Gastrocnemius medialis (tissue), 4 donors: ENCODE measurements around the gene TRIM47. TPM values are rescaled to one million over a fixed set of nuclear protein-coding genes. Genes with fewer than 3 reads are reported as not detected.

Experiments used
- ATAC-seq, 2 donors: fragments of 150-250 bp; one replicate each; pipeline ENCODE4 v1.9.1; 2016
- DNase-seq, 2 donors: peaks; one replicate each; pipeline ENCODE4 v3.0.0-alpha.2; 2019
- H3K27ac ChIP-seq, 4 donors: fragments of 200-600 bp; sonication (generic); 1 replicate in 1 of 4; 2 replicates in 3 of 4; pipeline ENCODE4 v1.5.1; 2016 to 2018; ENCODE audit warnings: mild to moderate bottlenecking in 2 of 4, moderate library complexity in 1 of 4
- H3K27me3 ChIP-seq, 3 donors: fragments of 200-600 bp; sonication (generic) in 2 of 3; 1 replicate in 1 of 3; 2 replicates in 2 of 3; pipeline versions ENCODE4 v1.5.1 to v1.6.0; 2016 to 2019; ENCODE audit warnings: mild to moderate bottlenecking in 1 of 3, moderate library complexity in 1 of 3
- H3K36me3 ChIP-seq, 2 donors: fragments of 200-600 bp; sonication (generic) in 1 of 2; one replicate each; pipeline ENCODE4 v1.5.1; 2017 to 2018
- H3K4me1 ChIP-seq, 2 donors: fragments of 200-600 bp; sonication (generic) in 1 of 2; one replicate each; pipeline ENCODE4 v1.5.1; 2016 to 2017; ENCODE audit warnings: mild to moderate bottlenecking in 2 of 2
- H3K4me3 ChIP-seq, 4 donors: fragments of 200-600 bp; sonication (generic) in 3 of 4; 1 replicate in 1 of 4; 2 replicates in 3 of 4; pipeline ENCODE4 v1.5.1; 2016 to 2019; ENCODE audit warnings: mild to moderate bottlenecking in 2 of 4
- H3K9me3 ChIP-seq, 3 donors: fragments of 200-600 bp; sonication (generic) in 2 of 3; 1 replicate in 1 of 3; 2 replicates in 2 of 3; pipeline ENCODE4 v1.5.1; 2016 to 2019
- POLR2A ChIP-seq, 2 donors: fragments of 450-650 bp; IDR thresholded peaks; one replicate each; pipeline ENCODE4 v1.6.1; 2017; ENCODE audit warnings: antibody characterized with exemption in 2 of 2, mild to moderate bottlenecking in 2 of 2, moderate library complexity in 2 of 2
- in situ Hi-C, 4 donors: fragments of 200-750 bp; cut with MboI; loops; one replicate each; pipeline versions ENCODE4 v1.15.0 to v1.8.0; 2017; ENCODE audit warnings: low sequenced_read_pairs in 4 of 4
- intact Hi-C: fragments of 100-400 bp; cut with DNase I; formaldehyde crosslinking; loops from one replicate; pipeline ENCODE4 v1.15.1; 2023; ENCODE audit warnings: low total_unique reads
- total RNA-seq, 4 donors: library from RNA; depleted of rRNA; stranded (reverse); fragments of >200 nt; gene quantifications; one replicate each; pipeline versions ENCODE4 v1.1.0 to v1.2.3, GENCODE V29; 2016
- TF ChIP-seq, protein P1 (sequence below), 5 experiments: fragments of 450-650 bp in 3 of 5; fragments of 200-600 bp in 2 of 5; sonication (generic) in 2 of 5; IDR thresholded peaks in 4 of 5; conservative IDR thresholded peaks in 1 of 5; 1 replicate in 4 of 5; 2 replicates in 1 of 5; pipeline ENCODE4 v1.5.1; 2016 to 2019; ENCODE audit warnings: antibody characterized with exemption in 5 of 5, mild to moderate bottlenecking in 3 of 5, moderate library complexity in 3 of 5

The TRIM47 gene
- total RNA-seq, 4 donors from 2014 or later, result 9.5 to 18.4 (median 15.5) TPM

DNA sequence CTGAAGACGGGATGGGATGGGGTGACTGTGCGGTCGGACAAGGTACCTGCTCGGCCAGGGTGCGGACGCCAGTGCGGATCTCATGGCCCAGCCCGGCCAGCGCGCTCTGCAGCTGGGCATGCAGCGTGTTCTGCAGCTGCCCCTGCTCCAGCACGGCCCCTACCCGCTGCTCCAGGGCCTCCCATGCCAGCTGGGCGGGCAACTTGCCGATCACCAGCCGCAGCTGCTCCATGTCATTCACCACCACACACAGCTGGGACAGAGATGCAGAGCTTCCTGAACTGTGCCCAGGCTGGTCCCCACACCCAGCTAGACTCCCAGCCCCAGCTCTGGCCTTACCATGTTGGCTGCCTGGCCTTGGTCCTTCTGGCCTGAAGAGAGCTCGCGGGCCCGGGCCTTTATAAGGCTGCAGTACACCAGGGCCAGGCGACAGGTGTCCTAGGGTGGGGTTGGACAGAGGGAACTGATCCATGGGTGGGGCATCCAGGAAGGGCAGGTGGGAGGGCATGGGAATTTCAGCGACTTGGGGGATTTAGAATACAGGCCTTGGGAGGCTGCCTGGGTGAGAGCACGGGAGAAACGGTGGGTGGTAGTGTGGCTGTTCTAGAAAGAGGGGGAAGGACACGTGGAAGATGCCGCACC, 44.0 kb downstream of the TRIM47 start:
- TF ChIP-seq, protein P1, sequence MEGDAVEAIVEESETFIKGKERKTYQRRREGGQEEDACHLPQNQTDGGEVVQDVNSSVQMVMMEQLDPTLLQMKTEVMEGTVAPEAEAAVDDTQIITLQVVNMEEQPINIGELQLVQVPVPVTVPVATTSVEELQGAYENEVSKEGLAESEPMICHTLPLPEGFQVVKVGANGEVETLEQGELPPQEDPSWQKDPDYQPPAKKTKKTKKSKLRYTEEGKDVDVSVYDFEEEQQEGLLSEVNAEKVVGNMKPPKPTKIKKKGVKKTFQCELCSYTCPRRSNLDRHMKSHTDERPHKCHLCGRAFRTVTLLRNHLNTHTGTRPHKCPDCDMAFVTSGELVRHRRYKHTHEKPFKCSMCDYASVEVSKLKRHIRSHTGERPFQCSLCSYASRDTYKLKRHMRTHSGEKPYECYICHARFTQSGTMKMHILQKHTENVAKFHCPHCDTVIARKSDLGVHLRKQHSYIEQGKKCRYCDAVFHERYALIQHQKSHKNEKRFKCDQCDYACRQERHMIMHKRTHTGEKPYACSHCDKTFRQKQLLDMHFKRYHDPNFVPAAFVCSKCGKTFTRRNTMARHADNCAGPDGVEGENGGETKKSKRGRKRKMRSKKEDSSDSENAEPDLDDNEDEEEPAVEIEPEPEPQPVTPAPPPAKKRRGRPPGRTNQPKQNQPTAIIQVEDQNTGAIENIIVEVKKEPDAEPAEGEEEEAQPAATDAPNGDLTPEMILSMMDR (IDR thresholded peaks at IDR 0.05 in 4 of 5, conservative IDR thresholded peaks at IDR 0.05 in 1 of 5), result no peak
- TF ChIP-seq POLR2A (IDR thresholded peaks at IDR 0.05), result no peak
- Histone ChIP-seq H3K27me3 (no peaks in the 10 kb centered on the region), H3K4me3 (no peak overlapping the region), H3K27ac (peak overlapping the region in 1 of 4 donors; percentile 9), H3K9me3 (no peaks in the 10 kb centered on the region), H3K4me1 (no peaks in the 10 kb centered on the region), H3K36me3 (peaks cover 3 to 39% of the 10 kb centered on the region in 2 donors)
- intact Hi-C loops (no loop called here), in situ Hi-C loops (no loop called here)
- ATAC-seq (peak; percentile 40 to 49), DNase-seq (peak in 1 of 2 donors; percentile 57)

DNA sequence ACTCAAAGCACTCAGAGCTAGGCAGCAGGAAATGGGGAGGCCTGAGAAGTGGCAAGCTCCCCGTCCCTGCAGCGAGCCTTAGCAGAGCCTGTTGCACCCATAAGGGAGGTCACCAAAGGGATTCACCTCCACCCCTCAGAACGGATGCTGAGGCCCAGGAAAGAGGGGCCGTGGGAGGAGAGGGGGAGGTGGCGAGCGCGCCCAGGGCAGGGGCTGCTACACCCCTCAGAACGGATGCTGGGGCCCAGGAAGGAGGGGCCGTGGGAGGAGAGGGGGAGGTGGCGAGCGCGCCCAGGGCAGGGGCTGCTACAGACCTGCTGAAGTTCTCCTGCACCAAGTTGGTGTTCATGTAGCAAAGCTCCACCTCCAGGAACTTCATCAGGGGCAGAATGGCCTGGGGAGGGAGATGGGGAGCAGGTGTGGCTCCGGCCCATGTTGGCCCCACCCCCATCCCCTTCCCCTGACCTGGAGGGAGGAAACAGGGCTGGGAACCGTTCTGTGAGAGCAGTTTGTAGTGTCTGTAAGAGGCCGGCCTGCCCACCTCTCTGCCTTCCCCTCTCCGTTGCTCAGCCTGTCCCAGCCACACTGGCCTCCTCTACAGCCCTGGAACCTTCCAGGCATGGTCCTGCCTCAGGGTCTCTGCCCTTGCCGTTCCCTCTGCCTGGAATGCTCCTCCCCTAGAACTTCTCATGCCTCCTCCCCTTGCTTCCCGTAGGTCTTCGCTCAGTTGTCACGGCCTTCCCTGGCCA, 45.6 kb downstream of the TRIM47 start:
- no peak for DNase-seq
- Histone ChIP-seq H3K4me3 (no peak overlapping the region), H3K27ac (no peak overlapping the region)

GRCh38 chr17:75832164-75832651, 46.2 kb downstream of the TRIM47 start:
- Histone ChIP-seq H3K27me3 (no peaks in the 10 kb centered on the region), H3K4me3 (no peak overlapping the region), H3K9me3 (no peaks in the 10 kb centered on the region), H3K4me1 (peaks cover 10 to 13% of the 10 kb centered on the region in 2 donors), H3K27ac (no peak overlapping the region), H3K36me3 (peaks cover 3 to 39% of the 10 kb centered on the region in 2 donors)
- ATAC-seq (peak; percentile 17 to 29), DNase-seq (peak in 1 of 2 donors; percentile 45)
- TF ChIP-seq, protein P1 (IDR thresholded peaks at IDR 0.05 in 4 of 5, conservative IDR thresholded peaks at IDR 0.05 in 1 of 5), result no peak
- TF ChIP-seq POLR2A (IDR thresholded peaks at IDR 0.05), result no peak
- intact Hi-C loops, result no loop called here
- in situ Hi-C loops, result no loop called here

More for the DNA sequence above, 45.6 kb downstream of the TRIM47 start:
- H3K27me3 ChIP-seq, result no peaks in the 10 kb centered on the region
- H3K9me3 ChIP-seq, result no peaks in the 10 kb centered on the region
- ATAC-seq, result no peak
- in situ Hi-C loops (no loop called here), intact Hi-C loops (no loop called here)
- H3K36me3 ChIP-seq, result peaks cover 3 to 39% of the 10 kb centered on the region in 2 donors
- H3K4me1 ChIP-seq, result peaks cover 3 to 6% of the 10 kb centered on the region in 2 donors
- TF ChIP-seq POLR2A (IDR thresholded peaks at IDR 0.05), result no peak
- TF ChIP-seq, protein P1 (IDR thresholded peaks at IDR 0.05 in 4 of 5, conservative IDR thresholded peaks at IDR 0.05 in 1 of 5), result no peak

- ATAC-seq, result no peak
- H3K27ac ChIP-seq, result no peak overlapping the region
- H3K9me3 ChIP-seq, result no peaks in the 10 kb centered on the region
- H3K36me3 ChIP-seq, result peaks cover 3 to 32% of the 10 kb centered on the region in 2 donors
- intact Hi-C loops (no loop called here), in situ Hi-C loops (no loop called here)
- H3K4me3 ChIP-seq, result no peak overlapping the region
- no peak for DNase-seq
- H3K27me3 ChIP-seq, result no peaks in the 10 kb centered on the region
- peaks cover 15 to 17% of the 10 kb centered on the region in 2 donors for H3K4me1 ChIP-seq
- TF ChIP-seq, protein P1 (IDR thresholded peaks at IDR 0.05 in 4 of 5, conservative IDR thresholded peaks at IDR 0.05 in 1 of 5), result no peak
- no peak for TF ChIP-seq POLR2A (IDR thresholded peaks at IDR 0.05)
Observed at GRCh38 chr17:75831032-75831571, 47.3 kb downstream of the TRIM47 start.
